Prostate gland (tissue), 2 donors: ENCODE results near the gene PPP4R4. TPM values are rescaled to one million over a fixed set of nuclear protein-coding genes. Genes with fewer than 3 reads are reported as not detected.

ENCODE experiments used
- DNase-seq: peaks from one replicate; pipeline ENCODE4 v3.0.0-alpha.2; 2019; ENCODE audit warnings: low spot score
- H3K27ac ChIP-seq, 2 donors: fragments of 200-600 bp; sonication (generic); 2 replicates each; pipeline ENCODE4 v1.5.1; 2017 to 2019
- H3K27me3 ChIP-seq: fragments of 200-600 bp; sonication (generic); replicated peaks from 2 replicates; pipeline ENCODE4 v1.5.1; 2019; ENCODE audit not compliant: insufficient read depth
- H3K36me3 ChIP-seq, 2 donors: fragments of 200-600 bp; sonication (generic); 1 replicate in 1 of 2; 2 replicates in 1 of 2; pipeline versions ENCODE4 v1.5.1 to v1.8.1; 2017 to 2019
- H3K4me1 ChIP-seq: fragments of 200-600 bp; sonication (generic); replicated peaks from 2 replicates; pipeline ENCODE4 v1.5.1; 2019
- H3K4me3 ChIP-seq, 2 donors: fragments of 200-600 bp; sonication (generic); 2 replicates each; pipeline ENCODE4 v1.5.1; 2017 to 2019
- H3K9me3 ChIP-seq: fragments of 200-600 bp; sonication (generic); 2 replicates; pipeline ENCODE4 v1.5.1; 2017
- CTCF ChIP-seq, 4 experiments: fragments of 200-600 bp in 2 of 4; fragments of 450-650 bp in 2 of 4; sonication (generic) in 2 of 4; IDR thresholded peaks; 1 replicate in 3 of 4; 2 replicates in 1 of 4; pipeline ENCODE4 v1.5.1; 2016 to 2019; ENCODE audit warnings: antibody characterized with exemption in 4 of 4, mild to moderate bottlenecking in 2 of 4, moderate library complexity in 2 of 4
- POLR2A ChIP-seq: fragments of 450-650 bp; IDR thresholded peaks from one replicate; pipeline ENCODE4 v1.6.1; 2016; ENCODE audit warnings: antibody characterized with exemption, mild to moderate bottlenecking
- POLR2AphosphoS5 ChIP-seq: sonication (generic); formaldehyde crosslinking; IDR thresholded peaks from one replicate; pipeline ENCODE4 v1.6.1; 2017; ENCODE audit warnings: antibody characterized with exemption
- whole genome bisulfite sequencing: methylation state at CpG from one replicate; pipeline ENCODE4 v1.1.5; 2018; 5-methylcytosine and 5-hydroxymethylcytosine counted together
- intact Hi-C: fragments of 100-400 bp; cut with DNase I; formaldehyde crosslinking; loops from one replicate; pipeline ENCODE4 v1.14.2; 2022
- total RNA-seq, 2 donors: library from RNA; depleted of rRNA; stranded (reverse); fragments of >200 nt; gene quantifications; one replicate each; pipeline ENCODE4 v1.1.0, GENCODE V29; 2016

Gene PPP4R4
- total RNA-seq, 2 donors from 2014 or later: 0.32 to 9.5 TPM

GRCh38 chr14:94180655-94181271 is 6.6 kb downstream of the PPP4R4 start:
- intact Hi-C loops: no loop called here
- 4% methylated on average over 4 of the region's 4 CpGs for WGBS
- H3K27ac ChIP-seq: no peak overlapping the region
- no peaks in the 10 kb centered on the region for H3K4me1 ChIP-seq
- no peak overlapping the region for H3K4me3 ChIP-seq
- no peaks in the 10 kb centered on the region for H3K9me3 ChIP-seq
- H3K27me3 ChIP-seq: no peaks in the 10 kb centered on the region
- no peak for DNase-seq
- no peaks in the 10 kb centered on the region for H3K36me3 ChIP-seq
- TF ChIP-seq CTCF (IDR thresholded peaks at IDR 0.05) (peak; percentile 27 to 62 (median 51)), POLR2AphosphoS5 (no peak), POLR2A (no peak)

GRCh38 chr14:94181835-94182234 is 7.7 kb downstream of the PPP4R4 start:
- Histone ChIP-seq H3K4me1 (no peaks in the 10 kb centered on the region), H3K4me3 (no peak overlapping the region), H3K27ac (no peak overlapping the region), H3K27me3 (no peaks in the 10 kb centered on the region), H3K9me3 (no peaks in the 10 kb centered on the region), H3K36me3 (no peaks in the 10 kb centered on the region)
- TF ChIP-seq POLR2A (no peak), CTCF (IDR thresholded peaks at IDR 0.05) (no peak), POLR2AphosphoS5 (no peak)
- WGBS: 67% methylated on average over 2 of the region's 2 CpGs
- intact Hi-C loops: no loop called here
- DNase-seq: no peak

GRCh38 chr14:94192536-94192935 is 18.4 kb downstream of the PPP4R4 start:
- no peaks in the 10 kb centered on the region for H3K9me3 ChIP-seq
- intact Hi-C loops: no loop called here
- H3K36me3 ChIP-seq: no peaks in the 10 kb centered on the region
- no peaks in the 10 kb centered on the region for H3K27me3 ChIP-seq
- H3K27ac ChIP-seq: no peak overlapping the region
- no peak for DNase-seq
- no peak overlapping the region for H3K4me3 ChIP-seq
- H3K4me1 ChIP-seq: no peaks in the 10 kb centered on the region
- TF ChIP-seq POLR2A: no peak
- TF ChIP-seq CTCF (IDR thresholded peaks at IDR 0.05): no peak
- TF ChIP-seq POLR2AphosphoS5: no peak
- 74% methylated on average over 1 of the region's 1 CpG for WGBS

- 24% methylated on average over 1 of the region's 1 CpG for WGBS
Measured at GRCh38 chr14:94193776-94194175, 19.7 kb downstream of the PPP4R4 start.

More at GRCh38 chr14:94193776-94194175, 19.7 kb downstream of the PPP4R4 start:
- no peaks in the 10 kb centered on the region for H3K27me3 ChIP-seq
- no peak for TF ChIP-seq CTCF (IDR thresholded peaks at IDR 0.05)
- TF ChIP-seq POLR2AphosphoS5: no peak
- no peak for TF ChIP-seq POLR2A
- intact Hi-C loops: no loop called here
- no peak overlapping the region for H3K4me3 ChIP-seq
- DNase-seq: no peak
- no peaks in the 10 kb centered on the region for H3K36me3 ChIP-seq
- H3K27ac ChIP-seq: no peak overlapping the region
- H3K4me1 ChIP-seq: no peaks in the 10 kb centered on the region
- H3K9me3 ChIP-seq: no peaks in the 10 kb centered on the region
